K562 (cell line): Measurements from ENCODE around the gene HMGB1. TPM values are rescaled to one million over a fixed set of nuclear protein-coding genes. Genes with fewer than 3 reads are reported as not detected.

Source experiments
- ARID1B ChIP-seq: fragments of 450-650 bp; IDR thresholded peaks from 2 replicates; pipeline ENCODE4 v1.6.1; 2016; ENCODE audit warnings: antibody characterized with exemption, mild to moderate bottlenecking, inconsistent platforms
- ATF3 ChIP-seq, 2 experiments: fragments of 450-650 bp in 1 of 2; sonication (generic) in 1 of 2; formaldehyde crosslinking in 1 of 2; IDR thresholded peaks in 1 of 2; conservative IDR thresholded peaks in 1 of 2; 2 replicates each; pipeline versions ENCODE4 v1.6.1 to v1.8.1; 2016 to 2023; ENCODE audit warnings: mild to moderate bottlenecking in 2 of 2, moderate library complexity in 2 of 2, inconsistent platforms in 1 of 2, missing genetic modification reagents in 1 of 2
- BCLAF1 ChIP-seq, 2 experiments: fragments of 450-650 bp in 1 of 2; IDR thresholded peaks; 2 replicates each; pipeline ENCODE4 v1.6.1; 2011 to 2017; ENCODE audit warnings: low read depth in 2 of 2, antibody characterized with exemption in 1 of 2, borderline replicate concordance in 1 of 2, low read length in 1 of 2, mild to moderate bottlenecking in 1 of 2, mixed read lengths in 1 of 2; ENCODE audit not compliant: control insufficient read depth in 1 of 2
- COPS2 ChIP-seq: fragments of 450-650 bp; conservative IDR thresholded peaks from 2 replicates; pipeline ENCODE4 v1.6.1; 2016; ENCODE audit warnings: mild to moderate bottlenecking, moderate library complexity
- EP300 ChIP-seq: IDR thresholded peaks from 2 replicates; pipeline ENCODE4 v1.6.1; 2012; ENCODE audit warnings: low read length, improper control_type of control experiment
- FOSL1 ChIP-seq: fragments of 200-800 bp; sonication (Bioruptor generic); conservative IDR thresholded peaks from 2 replicates; pipeline ENCODE4 v1.6.1; 2016; ENCODE audit warnings: missing genetic modification characterization, missing compliant biosample characterization
- HNRNPUL1 ChIP-seq: fragments of 200-400 bp; formaldehyde crosslinking; IDR thresholded peaks from 2 replicates; pipeline ENCODE4 v1.6.1; 2017; ENCODE audit warnings: low read length
- KLF10 ChIP-seq: fragments of 250-450 bp; sonication (Bioruptor Pico); IDR thresholded peaks from 2 replicates; pipeline ENCODE4 v1.6.1; 2021; ENCODE audit warnings: matching md5 sums
- MCM5 ChIP-seq: fragments of 450-650 bp; IDR thresholded peaks from 2 replicates; pipeline ENCODE4 v1.6.1; 2016; ENCODE audit warnings: low read depth
- MIER1 ChIP-seq: fragments of 450-650 bp; IDR thresholded peaks from 2 replicates; pipeline ENCODE4 v1.6.1; 2016; ENCODE audit warnings: antibody characterized with exemption, mild to moderate bottlenecking, low read depth
- TAF1 ChIP-seq: IDR thresholded peaks from 2 replicates; pipeline ENCODE4 v1.6.1; 2011; ENCODE audit warnings: mild to moderate bottlenecking, low read length, moderate library complexity; ENCODE audit not compliant: insufficient read depth, control insufficient read depth, severe bottlenecking; ENCODE audit errors: extremely low read depth
- YBX1 ChIP-seq: fragments of 450-650 bp; IDR thresholded peaks from 2 replicates; pipeline ENCODE4 v1.7.1; 2016; ENCODE audit warnings: mild to moderate bottlenecking
- ZBTB9 ChIP-seq: fragments of 450-650 bp; formaldehyde crosslinking; IDR thresholded peaks from 2 replicates; pipeline ENCODE4 v1.4.0; 2020; ENCODE audit warnings: mild to moderate bottlenecking, moderate library complexity
- ZFX ChIP-seq: sonication (generic); formaldehyde crosslinking; IDR thresholded peaks from 2 replicates; pipeline ENCODE4 v1.8.0; 2022; ENCODE audit warnings: mild to moderate bottlenecking, missing genetic modification reagents, moderate library complexity
- ZNF134 ChIP-seq: fragments of 250-450 bp; sonication (Bioruptor Pico); conservative IDR thresholded peaks from 2 replicates; pipeline ENCODE4 v1.4.0; 2020
- ZNF584 ChIP-seq: fragments of 200-800 bp; sonication (Bioruptor generic); IDR thresholded peaks from 2 replicates; pipeline ENCODE4 v1.6.1; 2016; ENCODE audit warnings: low read depth, mild to moderate bottlenecking, missing genetic modification characterization, missing compliant biosample characterization
- polyA plus RNA-seq, 8 experiments: library from polyadenylated mRNA; depleted of rRNA in 4 of 8; stranded (reverse) in 5 of 8; unstranded in 3 of 8; fragments of >200 nt; fragmentation: Nextera tagmentation in 2 of 8; fragmentation: Illumina TruSeq in 1 of 8; extraction: Ambion mirVana in 2 of 8; extraction: Trizol in 1 of 8; gene quantifications; 2 replicates each; pipeline versions ENCODE4 v1.2.1 to v1.2.3, GENCODE V29; 2011 to 2014; ENCODE audit warnings: inconsistent platforms in 1 of 8, missing spikeins in 1 of 8
- total RNA-seq, 7 experiments: library from RNA; depleted of rRNA in 6 of 7; stranded (reverse); fragments of >200 nt in 6 of 7; fragmentation: Illumina TruSeq in 2 of 7; extraction: Trizol in 2 of 7; gene quantifications; 2 replicates each; pipeline versions ENCODE4 v1.2.1 to v1.2.3, GENCODE V29; 2011 to 2021; ENCODE audit warnings: low replicate concordance in 1 of 7
- TF ChIP-seq, protein P1 (sequence below): fragments of 450-650 bp; formaldehyde crosslinking; IDR thresholded peaks from 2 replicates; pipeline ENCODE4 v1.4.0; 2020; ENCODE audit warnings: mild to moderate bottlenecking
- TF ChIP-seq, protein P2 (sequence below): sonication (generic); formaldehyde crosslinking; IDR thresholded peaks from 2 replicates; pipeline ENCODE4 v1.8.0; 2022; ENCODE audit warnings: mild to moderate bottlenecking, missing genetic modification reagents

The HMGB1 gene
- total and polyA plus RNA-seq, 9 of the 15 experiments (the other 6 are each of a cell fraction or from before 2014, with no cell fraction given): 442 to 1,896 (median 933) TPM

GRCh38 chr13:30504081-30504480 lies 38.3 kb upstream of the HMGB1 start (continued):
- TF ChIP-seq TAF1: no peak
- no peak for TF ChIP-seq MCM5
- no peak for TF ChIP-seq ZBTB9 (CRISPR knock-in tag)
- TF ChIP-seq, protein P1, sequence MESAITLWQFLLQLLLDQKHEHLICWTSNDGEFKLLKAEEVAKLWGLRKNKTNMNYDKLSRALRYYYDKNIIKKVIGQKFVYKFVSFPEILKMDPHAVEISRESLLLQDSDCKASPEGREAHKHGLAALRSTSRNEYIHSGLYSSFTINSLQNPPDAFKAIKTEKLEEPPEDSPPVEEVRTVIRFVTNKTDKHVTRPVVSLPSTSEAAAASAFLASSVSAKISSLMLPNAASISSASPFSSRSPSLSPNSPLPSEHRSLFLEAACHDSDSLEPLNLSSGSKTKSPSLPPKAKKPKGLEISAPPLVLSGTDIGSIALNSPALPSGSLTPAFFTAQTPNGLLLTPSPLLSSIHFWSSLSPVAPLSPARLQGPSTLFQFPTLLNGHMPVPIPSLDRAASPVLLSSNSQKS (CRISPR knock-in tag): no peak
- no peak for TF ChIP-seq ZNF134 (CRISPR knock-in tag)
- no peak for TF ChIP-seq MIER1
- peak; percentile 16; the same call in 1 of the 2 replicates for TF ChIP-seq EP300
- TF ChIP-seq ATF3 (IDR thresholded peaks at IDR 0.05): no peak
- no peak for TF ChIP-seq ATF3 (CRISPR knock-in tag; conservative IDR thresholded peaks at IDR 0.05)
- TF ChIP-seq, protein P2, sequence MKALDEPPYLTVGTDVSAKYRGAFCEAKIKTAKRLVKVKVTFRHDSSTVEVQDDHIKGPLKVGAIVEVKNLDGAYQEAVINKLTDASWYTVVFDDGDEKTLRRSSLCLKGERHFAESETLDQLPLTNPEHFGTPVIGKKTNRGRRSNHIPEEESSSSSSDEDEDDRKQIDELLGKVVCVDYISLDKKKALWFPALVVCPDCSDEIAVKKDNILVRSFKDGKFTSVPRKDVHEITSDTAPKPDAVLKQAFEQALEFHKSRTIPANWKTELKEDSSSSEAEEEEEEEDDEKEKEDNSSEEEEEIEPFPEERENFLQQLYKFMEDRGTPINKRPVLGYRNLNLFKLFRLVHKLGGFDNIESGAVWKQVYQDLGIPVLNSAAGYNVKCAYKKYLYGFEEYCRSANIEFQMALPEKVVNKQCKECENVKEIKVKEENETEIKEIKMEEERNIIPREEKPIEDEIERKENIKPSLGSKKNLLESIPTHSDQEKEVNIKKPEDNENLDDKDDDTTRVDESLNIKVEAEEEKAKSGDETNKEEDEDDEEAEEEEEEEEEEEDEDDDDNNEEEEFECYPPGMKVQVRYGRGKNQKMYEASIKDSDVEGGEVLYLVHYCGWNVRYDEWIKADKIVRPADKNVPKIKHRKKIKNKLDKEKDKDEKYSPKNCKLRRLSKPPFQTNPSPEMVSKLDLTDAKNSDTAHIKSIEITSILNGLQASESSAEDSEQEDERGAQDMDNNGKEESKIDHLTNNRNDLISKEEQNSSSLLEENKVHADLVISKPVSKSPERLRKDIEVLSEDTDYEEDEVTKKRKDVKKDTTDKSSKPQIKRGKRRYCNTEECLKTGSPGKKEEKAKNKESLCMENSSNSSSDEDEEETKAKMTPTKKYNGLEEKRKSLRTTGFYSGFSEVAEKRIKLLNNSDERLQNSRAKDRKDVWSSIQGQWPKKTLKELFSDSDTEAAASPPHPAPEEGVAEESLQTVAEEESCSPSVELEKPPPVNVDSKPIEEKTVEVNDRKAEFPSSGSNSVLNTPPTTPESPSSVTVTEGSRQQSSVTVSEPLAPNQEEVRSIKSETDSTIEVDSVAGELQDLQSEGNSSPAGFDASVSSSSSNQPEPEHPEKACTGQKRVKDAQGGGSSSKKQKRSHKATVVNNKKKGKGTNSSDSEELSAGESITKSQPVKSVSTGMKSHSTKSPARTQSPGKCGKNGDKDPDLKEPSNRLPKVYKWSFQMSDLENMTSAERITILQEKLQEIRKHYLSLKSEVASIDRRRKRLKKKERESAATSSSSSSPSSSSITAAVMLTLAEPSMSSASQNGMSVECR (CRISPR knock-in tag): no peak
- TF ChIP-seq ZNF584 (CRISPR knock-in tag): no peak
- TF ChIP-seq ARID1B: peak; percentile 84
- TF ChIP-seq HNRNPUL1: no peak
- no peak for TF ChIP-seq BCLAF1 (IDR thresholded peaks at IDR 0.05; ENCODE audit: borderline replicate concordance in 1 of 2, control insufficient read depth in 1 of 2, low read depth in 2 of 2, low read length in 1 of 2)
- peak; percentile 59 for TF ChIP-seq FOSL1
- no peak for TF ChIP-seq KLF10 (CRISPR knock-in tag)
- no peak for TF ChIP-seq ZFX
- TF ChIP-seq COPS2: no peak
- TF ChIP-seq YBX1: no peak
